NCI-H774 (cell line): ENCODE data around the gene SCYGR4.

Experiments
- DNase-seq: peaks from one replicate; lab custom pipeline; 2025; lab: John Stamatoyannopoulos, UW

Gene SCYGR4

GRCh38 chr2:227614246-227614645, 3.1 kb upstream of the SCYGR4 start:
- no peak for DNase-seq

DNA sequence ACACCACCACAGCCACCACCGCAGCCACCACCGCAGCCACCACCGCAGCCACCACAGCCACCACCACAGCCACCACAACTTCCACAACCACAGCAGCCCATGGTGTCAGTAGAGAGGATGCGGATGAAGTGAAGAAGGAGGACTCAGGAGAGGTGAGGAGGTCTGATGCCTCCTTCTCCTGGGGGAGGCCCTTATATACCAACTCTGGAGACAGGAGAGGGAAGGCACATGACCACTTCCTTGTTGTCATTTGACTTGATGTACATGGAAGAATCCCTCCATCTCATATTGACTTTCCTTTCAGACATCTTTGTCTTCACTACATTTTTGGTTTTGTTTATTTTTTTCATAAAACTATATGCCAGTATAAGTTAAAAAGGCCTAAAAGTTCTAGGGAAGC, 2.6 kb upstream of the SCYGR4 start, which contains the start of gene SCYGR3:
Gene SCYGR3, minus strand, starts transcription at position 101 of the 400 bp plus-strand sequence. Its CDS starts 0 bp downstream, at position 101.
- no peak for DNase-seq

DNA sequence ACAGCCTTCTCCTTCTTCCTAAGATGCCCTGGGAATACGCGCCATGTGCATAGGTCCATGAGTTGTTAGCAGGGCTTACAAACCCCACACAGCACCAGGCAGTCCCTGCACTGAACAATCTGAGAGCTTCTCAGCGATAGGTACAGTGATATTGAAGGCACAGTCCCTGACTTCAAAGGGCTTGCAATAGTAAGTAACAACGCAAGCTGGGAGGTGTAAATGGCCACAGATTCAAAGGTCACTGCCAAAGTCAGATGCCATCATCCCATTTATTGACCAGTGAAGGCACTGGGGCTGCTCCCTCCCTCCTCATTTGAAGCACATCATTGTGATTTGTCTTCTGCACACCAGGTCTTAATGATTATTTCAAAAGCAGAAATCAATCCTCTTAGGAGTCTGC, 2.1 kb upstream of the SCYGR4 start:
- DNase-seq, result no peak

DNA sequence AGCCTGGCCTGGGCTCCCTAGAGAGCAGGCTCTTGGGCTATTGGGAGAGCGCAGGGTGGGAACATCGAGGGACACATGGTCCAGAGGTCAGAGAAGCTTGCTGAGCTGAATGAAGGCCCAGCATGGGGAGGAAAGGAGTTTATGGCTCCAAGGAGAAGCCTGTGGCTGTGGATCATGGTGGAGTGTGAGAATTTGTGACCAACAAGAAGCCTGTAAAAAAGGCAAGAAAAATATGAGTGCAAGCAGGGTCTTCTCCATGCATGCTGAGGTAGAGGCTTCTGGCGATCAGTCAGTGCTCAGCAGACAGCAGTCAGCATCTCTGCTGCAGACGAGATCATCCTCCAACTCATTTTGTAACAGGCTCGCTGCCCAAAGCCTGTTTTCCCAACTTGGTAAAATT, 1.4 kb upstream of the SCYGR4 start:
- no peak for DNase-seq

- no peak for DNase-seq
Observed at GRCh38 chr2:227616631-227617030, 667 bp upstream of the SCYGR4 start.

GRCh38 chr2:227623226-227623625, 5.9 kb downstream of the SCYGR4 start:
- DNase-seq, result no peak

- DNase-seq, result no peak
Observed at GRCh38 chr2:227625420-227625819, 8.1 kb downstream of the SCYGR4 start.

DNA sequence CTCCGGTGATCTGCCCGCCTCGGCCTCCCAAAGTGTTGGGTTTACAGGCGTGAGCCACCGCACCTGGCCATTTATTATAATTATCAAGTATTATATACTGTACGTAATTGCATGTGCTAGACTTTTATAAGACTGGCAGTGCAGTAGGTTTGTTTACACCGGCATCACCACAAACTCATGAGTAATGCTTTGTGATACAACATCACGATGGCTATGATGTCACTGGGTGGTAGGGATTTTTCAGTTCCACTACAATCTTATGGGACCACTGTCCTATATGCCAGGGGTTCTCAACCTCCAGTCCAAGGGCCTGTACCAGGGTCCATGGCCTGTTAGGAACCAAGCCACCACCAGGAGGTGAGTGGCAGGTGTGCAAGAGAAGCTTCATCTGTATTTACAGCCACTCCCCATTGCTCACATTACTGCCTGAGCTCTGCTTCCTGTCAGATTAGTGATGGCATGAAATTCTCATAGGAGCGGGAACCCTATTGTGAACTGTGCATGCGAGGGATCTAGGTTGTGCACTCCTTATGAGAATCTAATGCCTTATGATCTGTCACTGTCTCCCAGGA, 9.4 kb downstream of the SCYGR4 start:
- no peak for DNase-seq

- no peak for DNase-seq
Observed at GRCh38 chr2:227627769-227628168, 10.5 kb downstream of the SCYGR4 start.

DNA sequence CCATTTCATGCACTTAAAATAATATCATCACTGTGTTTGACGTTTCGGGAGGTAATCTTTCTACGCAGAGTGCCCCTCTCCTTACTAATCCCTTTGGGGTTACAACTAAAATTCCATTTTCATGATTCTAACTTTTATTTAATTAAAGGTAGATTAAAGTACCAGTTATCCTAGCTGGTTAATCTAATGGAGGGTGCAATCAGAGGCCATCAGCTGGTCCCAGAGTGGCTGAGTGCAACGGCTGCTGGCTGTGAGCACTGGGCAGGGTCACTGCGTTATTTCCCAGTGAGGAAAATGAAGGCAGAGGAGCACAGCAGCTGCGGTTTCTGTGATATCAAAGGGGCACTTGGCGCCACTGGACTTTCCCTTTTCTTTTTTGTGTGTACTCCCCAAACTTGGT, 12.1 kb downstream of the SCYGR4 start:
- no peak for DNase-seq

GRCh38 chr2:227630322-227630721, 13.0 kb downstream of the SCYGR4 start:
- no peak for DNase-seq

- no peak for DNase-seq
Observed at GRCh38 chr2:227632827-227633226, 15.5 kb downstream of the SCYGR4 start.

- no peak for DNase-seq
Observed at GRCh38 chr2:227634201-227634600, 16.9 kb downstream of the SCYGR4 start.

GRCh38 chr2:227642656-227643055, 25.4 kb downstream of the SCYGR4 start:
- no peak for DNase-seq

DNA sequence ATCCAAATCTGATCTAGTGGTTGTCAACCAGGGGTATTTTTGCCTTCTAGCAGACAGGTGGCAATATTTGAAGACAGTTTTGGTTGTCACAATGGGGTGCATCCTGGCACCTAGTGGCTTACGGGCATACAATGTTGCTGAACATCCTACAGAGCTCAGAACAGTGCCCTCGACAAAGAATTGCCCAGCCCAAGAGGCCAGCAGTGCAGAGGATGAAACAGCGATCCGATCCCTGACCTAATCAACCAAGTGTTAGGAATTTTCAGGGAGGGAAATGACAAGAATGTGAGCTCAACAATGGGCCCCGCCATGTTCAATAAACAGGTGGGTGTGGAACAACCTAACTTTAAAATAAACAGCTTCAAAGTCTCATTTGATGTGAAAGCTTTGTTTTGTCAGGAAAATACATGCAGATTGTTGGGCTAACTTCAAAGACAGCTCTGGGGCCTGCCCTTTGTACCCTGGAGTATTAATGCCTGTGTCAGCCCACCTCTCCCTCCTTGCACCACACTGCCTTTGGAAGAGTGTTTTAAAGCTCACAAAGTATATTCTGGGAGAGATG, 26.8 kb downstream of the SCYGR4 start:
- no peak for DNase-seq

DNA sequence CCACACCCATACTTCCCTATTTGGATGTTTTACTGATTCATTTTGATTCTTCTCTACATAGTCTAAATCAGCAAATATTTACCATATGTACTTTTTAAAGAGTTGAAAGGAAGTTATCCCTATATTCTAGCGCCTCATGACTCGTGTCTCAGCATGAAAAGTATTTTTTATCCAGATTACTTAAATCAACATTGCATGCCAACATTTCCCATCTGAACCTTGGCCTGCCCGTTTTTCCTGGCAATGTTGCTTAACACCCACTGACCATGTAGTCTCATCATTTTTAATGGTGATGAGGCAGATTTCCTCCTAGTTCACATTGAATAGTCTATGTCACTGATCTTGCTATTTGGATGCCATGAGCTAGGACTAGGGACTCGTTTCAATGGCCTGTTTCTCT, 36.1 kb downstream of the SCYGR4 start:
- DNase-seq, result no peak

DNA sequence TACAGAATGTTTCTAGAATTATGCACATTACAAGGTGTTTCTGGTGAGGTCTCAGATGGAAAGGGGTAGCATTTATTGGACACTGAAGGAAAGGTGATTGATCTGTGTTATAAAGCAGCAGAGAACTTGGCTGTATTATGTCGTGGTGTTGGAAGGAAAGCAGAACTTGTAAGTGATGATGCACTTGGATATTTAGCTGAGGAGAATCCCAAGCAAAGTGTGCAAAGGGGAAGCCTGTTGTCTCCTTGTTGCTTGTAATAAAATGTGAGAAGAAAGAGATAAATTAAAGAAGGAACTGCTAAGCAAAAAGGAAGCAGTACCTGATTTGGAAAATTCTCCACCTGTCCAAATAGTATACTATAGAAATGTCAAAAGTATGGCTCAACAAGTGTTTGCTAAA, 37.1 kb downstream of the SCYGR4 start:
- no peak for DNase-seq

- DNase-seq, result no peak
Observed at GRCh38 chr2:227655454-227655853, 38.2 kb downstream of the SCYGR4 start.

- DNase-seq, result no peak
Observed at GRCh38 chr2:227657199-227657845, 40.0 kb downstream of the SCYGR4 start.

- DNase-seq, result no peak
Observed at GRCh38 chr2:227661025-227661649, 43.8 kb downstream of the SCYGR4 start.

DNA sequence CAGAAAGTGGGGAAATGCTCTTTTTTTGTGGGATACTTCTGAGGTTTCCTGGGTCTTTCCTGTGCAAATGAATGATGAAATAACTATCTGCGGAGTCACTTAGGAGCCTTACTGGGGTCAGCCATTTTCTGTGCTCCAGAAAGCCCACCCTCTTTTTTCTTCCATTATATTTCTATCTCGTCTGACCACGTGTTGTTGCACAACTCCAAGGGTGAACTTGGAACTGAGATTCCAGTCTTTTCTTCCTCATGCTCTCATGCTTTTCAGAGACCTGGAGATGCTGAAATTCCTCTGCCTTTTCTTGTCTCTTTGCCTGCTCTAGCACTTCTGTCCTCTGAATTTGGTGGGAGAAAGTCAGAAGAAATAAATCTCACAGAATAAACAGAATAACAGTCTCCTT, 44.5 kb downstream of the SCYGR4 start:
- DNase-seq, result no peak

GRCh38 chr2:227665189-227665940, 48.1 kb downstream of the SCYGR4 start:
- DNase-seq, result no peak
